ENCODE data around the gene TMEM125.

The TMEM125 gene

DNA sequence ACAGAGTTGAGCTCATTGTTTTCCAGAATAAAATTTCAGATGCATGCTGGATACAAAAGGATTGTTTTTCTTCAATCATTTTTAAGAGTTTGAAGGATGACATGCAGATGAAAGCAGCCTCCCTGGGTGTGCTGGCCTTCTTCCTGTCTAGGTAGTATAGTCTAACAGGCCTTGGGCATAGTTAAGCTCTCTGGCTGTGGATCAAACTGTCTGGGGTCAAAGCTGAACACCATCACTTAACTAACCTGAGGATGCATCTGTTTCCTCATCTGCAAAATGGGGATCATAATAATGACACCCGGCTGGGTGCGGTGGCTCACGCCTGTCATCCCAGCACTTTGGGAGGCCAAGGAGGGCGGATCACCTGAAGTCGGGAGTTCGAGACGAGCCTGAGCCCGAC lies 25.0 kb downstream of the TMEM125 start:
- no peak for DNase-seq

DNA sequence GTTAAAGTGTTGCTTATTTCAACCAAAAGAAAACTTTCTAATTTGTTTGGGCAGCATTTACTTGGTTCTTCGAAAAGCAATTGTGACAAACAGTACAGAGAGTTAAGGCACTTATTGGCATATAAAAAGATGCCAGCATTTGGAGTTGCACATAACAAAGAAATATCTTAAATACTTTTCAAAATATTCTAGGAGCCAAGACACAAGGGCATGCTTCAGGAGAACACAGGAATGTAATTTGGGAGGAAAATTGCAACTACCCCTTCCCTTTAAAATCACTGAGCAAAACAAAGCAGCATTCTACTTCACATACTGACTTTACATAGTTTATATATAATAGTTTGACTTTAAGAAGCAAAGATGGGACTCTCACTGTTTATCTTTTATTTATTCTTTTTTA lies 26.4 kb downstream of the TMEM125 start:
- DNase-seq, result no peak

DNA sequence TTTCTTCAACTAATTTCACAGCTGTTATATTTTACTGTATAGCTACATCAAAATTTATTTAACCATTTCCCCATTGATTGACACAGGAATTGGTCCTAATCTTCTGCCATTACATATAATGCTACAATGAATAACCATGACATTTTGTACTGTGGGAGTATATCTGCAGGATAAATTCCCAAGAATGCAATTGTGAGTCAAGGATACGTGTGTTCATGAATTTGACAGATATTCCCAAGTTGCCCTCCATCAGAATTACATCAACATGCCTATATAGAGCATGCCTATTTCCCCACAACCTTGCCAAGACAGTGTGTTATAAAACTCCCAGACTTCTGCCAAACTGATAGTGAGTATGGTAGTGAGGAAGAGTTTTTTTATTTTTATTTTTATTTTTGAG lies 28.3 kb downstream of the TMEM125 start:
- no peak for DNase-seq

DNA sequence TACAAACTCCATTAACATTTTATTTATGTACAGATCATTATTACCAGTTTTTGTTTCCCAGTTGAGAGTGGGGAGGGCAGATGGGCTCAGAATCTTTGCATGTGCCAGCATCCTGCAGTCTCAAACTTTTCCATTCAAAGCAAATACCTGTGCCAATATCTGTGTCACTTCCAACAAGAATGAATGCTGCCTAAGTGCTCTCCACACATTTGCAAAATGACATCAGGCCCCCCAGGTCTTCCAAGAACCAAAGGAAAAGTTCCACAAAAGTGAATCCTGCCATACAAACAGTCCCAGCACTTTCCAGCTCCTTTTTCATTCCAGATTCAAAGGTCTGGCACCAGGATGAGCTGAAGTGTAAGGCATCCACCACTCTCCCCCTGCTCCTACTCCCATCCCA lies 29.3 kb downstream of the TMEM125 start:
- DNase-seq, result no peak

DNA sequence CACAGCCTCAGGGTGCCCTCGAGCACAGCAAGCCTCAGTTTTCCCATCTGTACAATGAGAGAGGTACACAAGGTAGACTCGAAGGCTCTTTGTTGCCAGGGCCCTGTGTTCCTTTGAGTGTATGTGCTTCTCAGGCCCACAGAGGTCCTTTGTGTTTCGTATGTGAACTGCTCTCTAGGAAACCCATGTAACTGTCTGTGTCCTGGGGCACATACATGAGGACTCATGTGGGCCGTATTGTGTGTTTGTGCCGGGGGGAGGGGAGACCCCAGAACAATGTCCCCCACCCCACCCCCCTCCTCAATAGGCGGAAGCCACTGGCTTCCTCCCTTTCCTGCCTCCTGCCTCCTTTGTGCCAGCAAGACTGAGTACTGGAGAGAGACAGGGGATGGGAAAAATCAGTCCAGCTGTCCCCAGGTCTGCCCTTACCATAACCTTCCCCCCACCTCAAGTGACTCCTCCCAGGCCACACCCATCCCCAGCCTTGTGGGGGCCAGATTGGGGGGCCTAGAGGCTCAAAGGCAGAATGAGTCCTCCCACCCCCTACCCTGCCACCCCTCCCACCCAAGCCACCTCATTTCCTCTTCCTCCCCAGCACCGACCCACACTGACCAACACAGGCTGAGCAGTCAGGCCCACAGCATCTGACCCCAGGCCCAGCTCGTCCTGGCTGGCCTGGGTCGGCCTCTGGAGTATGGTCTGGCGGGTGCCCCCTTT lies 30.8 kb downstream of the TMEM125 start, which contains the start of gene TIE1:
Gene TIE1, plus strand, starts transcription at position 605 of the 717 bp plus-strand sequence. Its CDS starts 90 bp downstream, at position 695.
- DNase-seq, result no peak

DNA sequence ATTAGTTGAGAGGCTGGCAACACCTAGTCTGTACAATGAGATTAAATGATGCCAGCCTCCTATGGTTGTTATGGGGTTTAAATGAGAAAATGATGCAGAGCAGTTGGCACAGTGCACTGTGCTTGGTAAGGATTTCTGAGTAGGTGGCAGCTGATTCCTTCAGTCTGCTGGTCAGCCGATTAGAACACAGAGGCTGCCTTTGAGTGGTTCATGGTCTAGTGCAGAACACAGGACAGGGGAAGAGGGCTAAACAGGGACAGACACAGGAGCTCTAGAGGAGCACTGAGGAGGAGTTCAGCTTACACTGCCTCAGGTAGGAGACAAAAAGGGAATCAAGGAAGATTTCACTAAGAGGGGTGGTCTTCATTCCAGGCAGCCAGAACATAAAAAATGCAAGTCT lies 32.4 kb downstream of the TMEM125 start:
- DNase-seq, result no peak

DNA sequence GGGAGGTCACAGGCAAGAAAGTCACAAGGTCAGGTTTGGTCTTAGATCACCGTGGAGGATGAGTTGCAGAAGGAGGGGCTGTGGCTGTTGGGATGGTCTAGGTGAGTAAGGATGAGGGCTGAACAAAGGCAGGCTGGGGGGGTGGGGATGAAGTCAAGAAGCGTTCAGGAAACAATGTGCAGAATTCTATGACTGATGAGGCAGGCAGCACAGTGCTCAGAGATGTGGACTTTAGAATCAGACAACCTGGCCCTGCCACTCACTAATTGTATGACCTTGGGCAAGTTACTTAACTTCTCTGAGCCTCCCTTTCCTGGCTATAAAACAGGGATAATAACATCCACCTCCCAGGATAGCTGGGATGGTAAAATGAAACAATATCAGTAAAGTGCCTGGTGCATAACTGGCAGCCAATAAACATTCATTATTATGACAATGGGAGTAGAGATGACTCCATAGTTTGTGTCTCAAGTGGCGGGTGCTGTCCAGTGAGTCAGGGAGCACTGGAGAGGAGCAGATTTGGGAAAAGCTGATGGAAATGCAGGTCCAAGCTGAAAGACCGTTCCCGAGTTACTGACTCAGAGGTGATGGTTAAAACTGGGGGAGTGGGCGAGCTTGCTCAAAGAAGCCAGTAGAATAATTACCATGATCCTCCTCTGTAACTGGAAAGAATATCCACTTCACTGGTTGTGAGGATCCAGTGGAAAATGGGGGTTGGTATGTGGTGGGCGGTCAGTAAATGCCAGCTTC lies 33.1 kb downstream of the TMEM125 start:
- DNase-seq, result no peak

DNA sequence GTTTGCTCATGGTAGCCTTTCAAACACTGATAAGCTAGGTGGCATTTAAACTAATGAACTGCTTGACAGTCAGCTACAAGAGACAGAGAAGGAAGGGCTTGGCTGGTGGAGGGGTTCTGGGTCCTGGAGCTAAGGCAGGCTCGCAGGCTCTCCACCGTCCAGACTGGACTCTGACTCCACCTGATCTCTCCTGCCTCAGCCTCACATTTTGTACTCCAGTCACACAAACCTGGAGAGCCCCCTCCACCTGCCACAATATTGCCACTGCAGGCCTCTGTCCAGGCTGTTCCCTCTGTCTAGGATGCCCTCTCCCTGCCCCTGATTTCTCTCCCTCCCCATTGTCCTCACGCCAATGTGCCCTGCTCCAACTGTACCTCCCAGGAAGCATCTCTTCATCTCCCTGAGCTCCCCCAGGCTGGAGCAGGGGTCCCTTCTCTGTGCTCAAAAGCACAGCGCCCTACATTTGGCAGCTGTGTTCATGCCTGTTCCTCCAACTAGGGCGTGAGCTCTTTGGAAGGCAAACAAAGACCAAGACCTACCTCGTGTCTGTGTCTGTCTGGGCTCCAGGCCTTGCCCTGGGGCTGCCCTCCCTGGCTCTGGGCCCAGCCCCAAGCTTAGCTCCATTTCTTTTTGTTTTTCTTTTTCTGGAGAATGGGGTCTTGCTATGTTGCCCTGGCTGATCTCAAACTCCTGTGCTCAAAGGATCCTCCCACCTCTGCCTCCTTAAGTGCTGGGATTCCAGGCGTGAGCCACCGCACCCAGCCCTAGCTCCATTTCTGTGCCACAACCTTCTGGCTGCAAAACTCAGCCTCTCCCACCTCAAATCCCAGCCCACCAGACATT lies 33.9 kb downstream of the TMEM125 start:
- no peak for DNase-seq

DNA sequence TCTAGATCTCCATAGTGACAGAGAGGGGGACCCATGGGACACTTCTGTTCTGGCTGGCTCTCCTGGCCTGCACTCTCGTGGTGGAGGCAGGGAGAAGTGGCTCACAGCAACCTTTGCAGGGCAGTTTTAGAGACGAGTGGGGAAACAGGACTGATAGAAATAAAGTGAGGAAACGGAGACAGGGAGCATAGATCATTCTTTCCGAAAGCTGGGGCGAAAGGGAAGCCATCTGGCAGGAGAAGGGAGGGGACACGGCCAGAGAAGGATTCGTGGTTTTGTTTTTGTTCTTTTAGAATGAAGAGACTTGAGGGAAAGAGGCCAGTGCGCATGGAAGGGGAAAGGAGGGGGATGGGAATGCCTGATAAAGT lies 34.5 kb downstream of the TMEM125 start:
- DNase-seq, result no peak

DNA sequence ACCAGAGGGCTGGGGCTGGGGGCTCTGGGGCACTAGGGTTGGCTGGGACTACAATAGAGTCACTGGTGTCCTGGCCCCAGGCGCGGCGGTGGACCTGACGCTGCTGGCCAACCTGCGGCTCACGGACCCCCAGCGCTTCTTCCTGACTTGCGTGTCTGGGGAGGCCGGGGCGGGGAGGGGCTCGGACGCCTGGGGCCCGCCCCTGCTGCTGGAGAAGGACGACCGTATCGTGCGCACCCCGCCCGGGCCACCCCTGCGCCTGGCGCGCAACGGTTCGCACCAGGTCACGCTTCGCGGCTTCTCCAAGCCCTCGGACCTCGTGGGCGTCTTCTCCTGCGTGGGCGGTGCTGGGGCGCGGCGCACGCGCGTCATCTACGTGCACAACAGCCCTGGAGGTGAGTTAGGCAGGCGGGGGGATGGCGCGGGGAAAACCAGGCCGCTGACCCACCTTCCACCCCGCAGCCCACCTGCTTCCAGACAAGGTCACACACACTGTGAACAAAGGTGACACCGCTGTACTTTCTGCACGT lies 35.1 kb downstream of the TMEM125 start:
- no peak for DNase-seq

DNA sequence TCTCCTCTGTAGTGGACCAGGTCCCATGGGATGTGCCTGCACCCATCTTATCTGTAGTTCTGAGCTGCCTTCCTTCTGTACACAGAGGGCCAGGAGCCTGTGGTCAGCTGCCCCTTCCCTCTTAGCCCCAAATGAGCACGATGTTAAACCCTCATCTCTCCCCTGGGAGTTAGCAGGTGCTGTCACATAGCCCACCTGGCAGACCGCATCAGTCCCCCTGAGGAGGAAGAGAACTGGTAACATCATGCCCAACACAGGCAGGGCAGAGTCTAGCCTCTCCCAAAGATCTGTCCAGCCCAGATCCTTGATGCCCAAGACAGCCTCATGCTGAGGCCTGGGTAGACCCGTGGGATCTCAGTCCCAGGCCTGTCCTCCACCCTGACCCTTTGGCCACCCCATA lies 35.7 kb downstream of the TMEM125 start:
- no peak for DNase-seq

DNA sequence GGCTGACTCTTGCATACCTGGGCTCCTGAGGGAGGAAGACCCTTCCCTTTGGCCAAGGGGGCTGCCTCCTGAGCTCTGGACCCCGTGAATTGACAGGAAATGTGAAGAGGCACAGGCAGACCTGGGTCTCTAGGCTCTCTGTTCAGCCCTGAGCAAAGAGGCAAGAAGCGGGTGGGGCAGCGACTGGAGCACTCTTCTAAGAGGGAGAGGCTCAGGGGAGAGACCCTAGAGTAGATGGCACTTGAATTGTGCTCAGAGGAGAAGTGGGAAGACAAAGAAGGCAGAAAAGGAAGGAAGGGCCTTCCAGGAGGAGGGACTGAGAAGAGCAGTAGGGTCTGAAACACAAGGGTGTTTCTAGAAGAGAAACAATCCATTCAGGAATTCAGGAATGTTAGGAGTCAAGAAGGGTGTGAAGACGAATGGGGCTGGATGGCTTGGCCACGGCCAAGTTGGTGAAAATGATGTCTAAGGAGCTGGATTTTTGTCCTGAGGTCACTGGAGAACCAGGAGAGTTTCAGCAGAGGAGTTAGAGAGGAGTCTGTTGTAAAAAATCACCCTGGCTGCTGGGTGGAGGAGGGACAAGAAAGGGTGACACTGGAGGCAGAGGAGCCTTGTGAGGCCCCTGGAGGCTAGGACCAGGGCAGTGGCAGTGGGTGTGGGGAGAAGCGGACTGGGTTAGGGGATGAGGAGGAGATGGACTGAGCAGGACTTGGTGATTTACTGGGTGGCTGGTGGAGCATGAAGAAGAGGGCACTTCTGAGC lies 36.3 kb downstream of the TMEM125 start:
- DNase-seq, result no peak

DNA sequence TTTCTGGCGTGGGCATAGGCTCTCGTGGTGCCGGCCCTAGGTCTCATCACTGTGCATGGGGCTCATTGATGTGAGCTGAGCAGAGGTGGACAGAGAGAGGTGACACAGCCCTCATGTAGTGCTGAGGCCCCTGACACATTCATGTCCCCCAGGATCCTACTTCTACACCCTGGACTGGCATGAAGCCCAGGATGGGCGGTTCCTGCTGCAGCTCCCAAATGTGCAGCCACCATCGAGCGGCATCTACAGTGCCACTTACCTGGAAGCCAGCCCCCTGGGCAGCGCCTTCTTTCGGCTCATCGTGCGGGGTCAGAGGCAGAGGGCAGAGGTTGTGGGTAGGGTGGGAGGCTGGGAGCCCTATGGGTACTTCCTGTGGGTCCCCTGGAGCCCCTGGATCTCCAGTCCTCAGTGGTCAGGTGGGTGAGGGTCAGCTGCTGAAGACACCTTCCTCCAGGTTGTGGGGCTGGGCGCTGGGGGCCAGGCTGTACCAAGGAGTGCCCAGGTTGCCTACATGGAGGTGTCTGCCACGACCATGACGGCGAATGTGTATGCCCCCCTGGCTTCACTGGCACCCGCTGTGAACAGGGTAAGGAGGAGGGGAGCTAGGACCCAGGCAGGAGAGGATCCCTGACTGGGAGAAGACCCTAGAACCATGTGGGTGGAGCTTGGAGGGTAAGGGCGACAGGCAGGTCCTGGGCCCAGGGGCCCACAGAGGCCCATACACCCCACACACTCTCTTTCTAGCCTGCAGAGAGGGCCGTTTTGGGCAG lies 37.1 kb downstream of the TMEM125 start:
- no peak for DNase-seq

DNA sequence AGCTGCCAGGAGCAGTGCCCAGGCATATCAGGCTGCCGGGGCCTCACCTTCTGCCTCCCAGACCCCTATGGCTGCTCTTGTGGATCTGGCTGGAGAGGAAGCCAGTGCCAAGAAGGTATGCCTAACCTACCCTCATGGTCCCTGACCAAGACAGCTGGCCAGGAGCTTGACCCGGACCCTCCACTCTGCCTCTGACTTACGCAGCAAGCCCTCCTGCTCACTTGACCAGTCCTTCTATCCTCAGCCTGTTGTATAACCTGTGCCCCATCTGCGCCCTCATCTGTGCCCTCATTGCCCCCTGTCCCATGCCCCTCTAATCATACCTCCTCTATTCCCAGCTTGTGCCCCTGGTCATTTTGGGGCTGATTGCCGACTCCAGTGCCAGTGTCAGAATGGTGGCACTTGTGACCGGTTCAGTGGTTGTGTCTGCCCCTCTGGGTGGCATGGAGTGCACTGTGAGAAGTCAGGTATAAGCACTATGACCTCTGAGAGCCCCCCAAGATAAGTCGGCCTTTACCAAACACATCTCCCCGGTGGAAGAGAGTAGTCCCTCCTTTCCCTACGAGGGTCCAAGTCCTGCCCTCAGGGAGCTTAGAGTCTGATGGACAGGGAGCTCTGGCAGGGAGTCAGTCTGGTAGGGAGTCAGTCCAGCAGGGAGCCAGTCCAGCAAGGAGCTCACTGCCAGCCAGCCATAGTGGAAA lies 37.8 kb downstream of the TMEM125 start:
- DNase-seq, result no peak

DNA sequence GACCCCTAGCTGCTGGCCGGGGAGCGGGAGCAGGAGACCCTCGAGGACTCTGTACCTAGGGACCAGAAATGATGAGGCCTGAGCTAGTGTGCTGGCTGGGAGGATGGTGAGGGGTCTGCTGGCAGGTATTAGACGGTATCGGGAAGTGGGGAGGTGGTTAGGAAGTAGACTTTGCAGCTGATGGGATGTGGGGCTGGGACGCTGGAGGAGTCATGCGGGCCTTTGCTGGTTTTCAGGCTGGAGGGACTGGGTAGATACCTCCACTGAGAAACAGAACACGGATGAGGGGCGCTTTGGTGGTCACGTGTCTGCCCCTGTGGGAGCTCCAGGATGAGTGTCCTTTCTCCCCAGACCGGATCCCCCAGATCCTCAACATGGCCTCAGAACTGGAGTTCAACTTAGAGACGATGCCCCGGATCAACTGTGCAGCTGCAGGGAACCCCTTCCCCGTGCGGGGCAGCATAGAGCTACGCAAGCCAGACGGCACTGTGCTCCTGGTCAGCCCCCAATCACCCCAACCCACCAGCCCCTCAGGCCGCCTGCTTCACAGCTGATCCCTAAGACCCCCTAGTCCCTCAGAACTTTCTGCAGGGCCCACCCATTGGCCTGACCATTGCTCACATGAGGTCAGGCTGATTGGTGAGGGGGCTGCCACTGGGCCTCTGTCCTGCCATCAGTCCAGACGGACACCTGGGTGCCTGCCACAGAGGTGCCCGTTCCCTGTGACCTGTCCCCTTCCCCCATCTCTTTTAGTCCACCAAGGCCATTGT lies 39.0 kb downstream of the TMEM125 start:
- no peak for DNase-seq

DNA sequence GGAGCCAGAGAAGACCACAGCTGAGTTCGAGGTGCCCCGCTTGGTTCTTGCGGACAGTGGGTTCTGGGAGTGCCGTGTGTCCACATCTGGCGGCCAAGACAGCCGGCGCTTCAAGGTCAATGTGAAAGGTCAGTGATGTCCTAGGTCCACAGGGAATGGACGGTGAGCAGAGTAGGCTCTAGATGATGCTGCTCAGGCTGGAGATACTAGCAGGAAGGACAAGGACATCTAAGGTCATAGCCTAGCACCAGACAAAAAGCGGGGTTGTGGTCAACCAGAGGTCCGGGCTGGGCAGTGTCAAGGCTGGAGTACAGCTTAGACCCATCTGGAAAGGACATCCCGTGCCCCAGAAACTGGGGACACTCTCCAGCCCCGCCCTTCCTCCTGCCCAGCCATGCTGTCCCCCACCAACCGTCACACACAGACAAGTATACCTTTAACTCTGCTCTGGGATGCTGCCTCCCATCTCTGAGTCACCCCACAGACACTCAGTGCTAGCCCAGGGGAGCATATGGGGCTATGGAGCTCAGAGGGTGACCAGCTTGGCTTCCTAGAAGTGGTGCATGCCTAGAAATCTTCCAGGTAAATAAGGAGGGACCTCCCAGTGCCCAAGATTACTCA lies 39.7 kb downstream of the TMEM125 start:
- no peak for DNase-seq

DNA sequence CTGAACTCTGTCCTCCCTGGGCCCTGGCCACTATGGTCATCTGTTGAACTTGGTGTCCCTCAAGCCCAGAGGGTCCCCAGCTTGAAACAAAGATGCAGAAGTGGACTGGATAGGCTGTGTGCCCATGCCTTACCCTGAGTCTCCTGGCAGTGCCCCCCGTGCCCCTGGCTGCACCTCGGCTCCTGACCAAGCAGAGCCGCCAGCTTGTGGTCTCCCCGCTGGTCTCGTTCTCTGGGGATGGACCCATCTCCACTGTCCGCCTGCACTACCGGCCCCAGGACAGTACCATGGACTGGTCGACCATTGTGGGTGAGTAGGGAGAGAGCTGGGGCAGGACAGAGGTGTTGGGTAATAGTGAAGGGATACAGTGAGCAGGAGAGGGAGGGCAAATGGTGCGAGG lies 41.7 kb downstream of the TMEM125 start:
- no peak for DNase-seq

DNA sequence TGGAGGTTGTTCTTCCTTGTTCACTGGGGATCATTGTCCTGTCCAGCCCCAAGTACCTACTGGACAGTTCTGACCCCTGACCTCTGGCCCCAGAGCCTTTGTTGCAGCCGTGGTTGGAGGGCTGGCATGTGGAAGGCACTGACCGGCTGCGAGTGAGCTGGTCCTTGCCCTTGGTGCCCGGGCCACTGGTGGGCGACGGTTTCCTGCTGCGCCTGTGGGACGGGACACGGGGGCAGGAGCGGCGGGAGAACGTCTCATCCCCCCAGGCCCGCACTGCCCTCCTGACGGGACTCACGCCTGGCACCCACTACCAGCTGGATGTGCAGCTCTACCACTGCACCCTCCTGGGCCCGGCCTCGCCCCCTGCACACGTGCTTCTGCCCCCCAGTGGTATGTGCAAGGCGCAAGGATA lies 42.4 kb downstream of the TMEM125 start:
- DNase-seq, result no peak

DNA sequence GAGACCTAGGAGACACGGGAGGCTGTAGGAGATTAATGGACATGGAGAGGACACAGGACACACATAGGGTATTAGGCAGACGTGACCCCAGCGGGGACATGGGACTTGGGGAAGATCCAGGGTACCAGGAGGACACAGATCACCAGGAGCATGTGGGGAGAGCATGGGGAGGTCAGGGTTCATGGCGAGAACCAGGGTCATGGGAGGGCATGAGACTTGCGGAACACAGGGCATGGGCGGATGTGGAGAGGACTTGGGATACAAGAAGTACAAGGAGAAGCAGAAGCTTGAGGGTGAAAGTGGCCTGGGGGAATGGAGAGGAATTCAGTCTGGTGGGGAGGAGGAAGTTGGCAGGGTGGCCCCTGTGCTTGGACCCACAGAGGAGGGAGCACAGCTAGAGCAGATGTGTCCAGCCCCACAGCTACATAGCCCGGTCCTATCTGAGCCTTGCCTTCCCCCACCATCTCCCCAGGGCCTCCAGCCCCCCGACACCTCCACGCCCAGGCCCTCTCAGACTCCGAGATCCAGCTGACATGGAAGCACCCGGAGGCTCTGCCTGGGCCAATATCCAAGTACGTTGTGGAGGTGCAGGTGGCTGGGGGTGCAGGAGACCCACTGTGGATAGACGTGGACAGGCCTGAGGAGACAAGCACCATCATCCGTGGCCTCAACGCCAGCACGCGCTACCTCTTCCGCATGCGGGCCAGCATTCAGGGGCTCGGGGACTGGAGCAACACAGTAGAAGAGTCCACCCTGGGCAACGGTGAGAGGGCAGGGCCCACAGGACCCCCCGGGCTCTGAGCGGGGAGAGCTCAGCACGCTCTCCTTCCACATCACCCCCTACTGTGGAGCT lies 43.1 kb downstream of the TMEM125 start:
- DNase-seq, result no peak
